Activated CD4-positive, alpha-beta T cell treated with anti-CD3 and anti-CD28 coated beads, Interleukin-2, amount 10 ng/mL, durations not matched to agents 24 days and 14 days (primary cell): ENCODE results near the gene OAT. TPM values are rescaled to one million over a fixed set of nuclear protein-coding genes. Genes with fewer than 3 reads are reported as not detected.

ENCODE experiments used
- DNase-seq: peaks from one replicate; pipeline ENCODE4 v3.0.0; 2022
- H3K27ac Mint-ChIP-seq: one replicate; pipeline ENCODE4 v1.8.0; 2022; ENCODE audit warnings: mild to moderate bottlenecking, mixed read lengths
- H3K27me3 Mint-ChIP-seq: one replicate; pipeline ENCODE4 v1.8.0; 2022; ENCODE audit warnings: mixed read lengths
- H3K36me3 Mint-ChIP-seq: one replicate; pipeline ENCODE4 v1.8.0; 2022; ENCODE audit warnings: low read depth, mild to moderate bottlenecking, mixed read lengths
- H3K4me1 Mint-ChIP-seq: one replicate; pipeline ENCODE4 v1.8.0; 2021; ENCODE audit warnings: mixed read lengths
- H3K4me3 Mint-ChIP-seq: one replicate; pipeline ENCODE4 v1.8.0; 2022; ENCODE audit warnings: mild to moderate bottlenecking, moderate library complexity, mixed read lengths
- H3K9me3 Mint-ChIP-seq: one replicate; pipeline ENCODE4 v1.8.0; 2021; ENCODE audit warnings: mixed read lengths
- intact Hi-C: fragments of 100-400 bp; cut with micrococcal nuclease; formaldehyde crosslinking; loops from one replicate; pipeline ENCODE4 v1.15.1; 2023
- total RNA-seq: library from RNA; stranded (reverse); gene quantifications from 2 replicates; pipeline ENCODE4 v1.2.3, GENCODE V29; 2022

Gene OAT
- total RNA-seq, 1 donor from 2014 or later = 40.2 TPM

DNA sequence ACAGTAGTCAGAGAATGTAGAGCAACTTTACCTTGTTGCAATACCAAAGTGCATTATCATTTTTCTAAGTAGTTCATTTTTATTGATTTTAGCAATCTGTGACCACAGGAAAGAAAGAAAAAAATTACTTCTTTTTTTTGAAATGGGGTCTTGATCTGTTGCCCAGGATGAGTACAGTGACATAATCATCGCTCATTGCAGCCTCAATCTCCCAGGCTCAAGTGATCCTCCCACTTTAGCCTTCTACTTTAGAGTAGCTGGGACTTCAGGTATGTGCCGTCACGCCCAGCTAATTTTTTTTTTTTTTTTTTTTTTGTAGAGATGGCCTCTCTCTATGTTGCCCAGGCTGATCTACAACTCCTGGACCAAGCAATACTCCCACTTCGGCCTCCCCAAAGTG, 11.4 kb upstream of the OAT start:
- intact Hi-C loops = no loop called here
- Mint-ChIP-seq H3K4me3 (no peak overlapping the region), H3K9me3 (no peaks in the 10 kb centered on the region), H3K36me3 (no peaks in the 10 kb centered on the region), H3K4me1 (no peaks in the 10 kb centered on the region), H3K27me3 (peaks cover 14% of the 10 kb centered on the region), H3K27ac (no peak overlapping the region)
- no peak for DNase-seq

GRCh38 chr10:124429576-124429975, 10.9 kb upstream of the OAT start:
- Mint-ChIP-seq H3K36me3 (no peaks in the 10 kb centered on the region), H3K4me3 (no peak overlapping the region)
- intact Hi-C loops = no loop called here

GRCh38 chr10:124428207-124428777, 9.6 kb upstream of the OAT start:
- Mint-ChIP-seq H3K27ac (no peak overlapping the region), H3K4me3 (no peak overlapping the region), H3K4me1 (no peaks in the 10 kb centered on the region), H3K36me3 (no peaks in the 10 kb centered on the region), H3K9me3 (no peaks in the 10 kb centered on the region), H3K27me3 (peaks cover 20% of the 10 kb centered on the region)
- DNase-seq = no peak
- intact Hi-C loops = no loop called here

More at GRCh38 chr10:124429576-124429975, 10.9 kb upstream of the OAT start:
- Mint-ChIP-seq H3K27me3 (peaks cover 14% of the 10 kb centered on the region), H3K9me3 (no peaks in the 10 kb centered on the region), H3K27ac (no peak overlapping the region), H3K4me1 (no peaks in the 10 kb centered on the region)
- DNase-seq = no peak

- H3K4me1 Mint-ChIP-seq = no peaks in the 10 kb centered on the region
- DNase-seq = no peak
- intact Hi-C loops = no loop called here
- no peaks in the 10 kb centered on the region for H3K9me3 Mint-ChIP-seq
- no peak overlapping the region for H3K4me3 Mint-ChIP-seq
- no peak overlapping the region for H3K27ac Mint-ChIP-seq
- no peaks in the 10 kb centered on the region for H3K36me3 Mint-ChIP-seq
- peaks cover 25% of the 10 kb centered on the region for H3K27me3 Mint-ChIP-seq
Measured at GRCh38 chr10:124425227-124425962, 6.7 kb upstream of the OAT start.

DNA sequence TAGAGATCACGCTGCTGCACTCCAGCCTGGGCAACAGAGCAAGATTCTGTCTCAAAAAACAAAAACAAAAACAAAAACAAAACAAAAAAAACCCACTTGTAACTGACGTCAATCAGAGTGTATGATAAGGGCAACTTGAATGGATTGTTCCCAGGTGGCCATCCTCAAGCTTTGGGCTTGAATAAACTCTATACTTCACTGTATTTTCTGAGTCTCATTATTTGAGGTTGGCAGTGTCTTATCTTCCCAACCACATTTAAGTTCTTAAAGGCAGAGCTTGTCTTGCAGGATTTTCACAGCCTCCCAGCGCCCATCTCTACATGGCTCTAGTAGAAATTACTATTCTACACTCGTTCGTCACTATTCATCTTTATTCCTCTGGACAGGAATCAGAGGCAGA, 5.1 kb upstream of the OAT start:
- H3K36me3 Mint-ChIP-seq = no peaks in the 10 kb centered on the region

GRCh38 chr10:124422742-124423141, 4.0 kb upstream of the OAT start:
- H3K27ac Mint-ChIP-seq = no peak overlapping the region
- H3K36me3 Mint-ChIP-seq = no peaks in the 10 kb centered on the region
- H3K9me3 Mint-ChIP-seq = no peaks in the 10 kb centered on the region
- H3K4me1 Mint-ChIP-seq = peaks cover 7% of the 10 kb centered on the region
- peaks cover 16% of the 10 kb centered on the region for H3K27me3 Mint-ChIP-seq
- intact Hi-C loops = no loop called here
- H3K4me3 Mint-ChIP-seq = no peak overlapping the region
- no peak for DNase-seq

More for the DNA sequence above, 5.1 kb upstream of the OAT start:
- no peak overlapping the region for H3K4me3 Mint-ChIP-seq
- H3K9me3 Mint-ChIP-seq = no peaks in the 10 kb centered on the region
- no peak for DNase-seq
- peaks cover 4% of the 10 kb centered on the region for H3K4me1 Mint-ChIP-seq
- H3K27ac Mint-ChIP-seq = no peak overlapping the region
- intact Hi-C loops = no loop called here
- peaks cover 23% of the 10 kb centered on the region for H3K27me3 Mint-ChIP-seq

GRCh38 chr10:124420254-124420653, 1.5 kb upstream of the OAT start:
- H3K9me3 Mint-ChIP-seq = no peaks in the 10 kb centered on the region
- H3K4me1 Mint-ChIP-seq = peaks cover 9% of the 10 kb centered on the region
- DNase-seq = no peak
- no peak overlapping the region for H3K4me3 Mint-ChIP-seq
- intact Hi-C loops = no loop called here
- no peaks in the 10 kb centered on the region for H3K36me3 Mint-ChIP-seq
- H3K27me3 Mint-ChIP-seq = peaks cover 17% of the 10 kb centered on the region
- no peak overlapping the region for H3K27ac Mint-ChIP-seq

- intact Hi-C loops = loop anchor here (2.0 to 5.0 kb wide), 3 partner anchors 31 to 498 kb away; partner anchors contain the start of gene EEF1AKMT2
Measured at GRCh38 chr10:124419635-124420034, 912 bp upstream of the OAT start.

GRCh38 chr10:124417895-124418725, 613 bp downstream of the OAT start:
- Mint-ChIP-seq H3K4me1 (peaks cover 9% of the 10 kb centered on the region), H3K9me3 (no peaks in the 10 kb centered on the region), H3K27me3 (peaks cover 11% of the 10 kb centered on the region), H3K4me3 (peak overlapping the region; percentile 83), H3K36me3 (no peaks in the 10 kb centered on the region), H3K27ac (no peak overlapping the region)
- peak; percentile 89 for DNase-seq
- intact Hi-C loops = loop anchor here (1.0 to 5.0 kb wide), 4 partner anchors 29 to 499 kb away; partner anchors contain the start of genes EEF1AKMT2 and LHPP

More at GRCh38 chr10:124419635-124420034, 912 bp upstream of the OAT start:
- Mint-ChIP-seq H3K4me1 (peaks cover 9% of the 10 kb centered on the region), H3K27ac (no peak overlapping the region), H3K27me3 (peaks cover 17% of the 10 kb centered on the region), H3K36me3 (no peaks in the 10 kb centered on the region), H3K4me3 (peak overlapping the region; percentile 83), H3K9me3 (no peaks in the 10 kb centered on the region)
- peak; percentile 57 for DNase-seq

DNA sequence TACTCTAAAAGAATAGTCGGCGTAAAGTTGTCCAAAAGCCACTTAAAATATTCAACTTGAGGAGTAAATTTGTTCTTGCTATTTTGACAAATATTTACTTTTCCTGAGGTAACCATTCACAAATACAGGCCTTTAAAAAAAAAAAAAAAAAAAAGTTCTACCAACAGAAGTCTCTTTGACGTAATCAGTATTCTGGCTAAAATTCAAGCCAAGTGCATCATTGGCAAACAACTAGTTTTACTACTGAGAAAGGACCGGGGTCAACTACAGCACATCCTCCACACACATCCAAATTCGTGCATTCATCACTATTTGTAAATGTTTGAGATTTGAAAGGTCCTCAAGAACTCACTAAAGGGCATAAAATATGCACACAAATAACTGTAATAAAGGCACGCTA, 2.0 kb downstream of the OAT start:
- Mint-ChIP-seq H3K36me3 (peaks cover 3% of the 10 kb centered on the region), H3K4me1 (peaks cover 9% of the 10 kb centered on the region), H3K9me3 (no peaks in the 10 kb centered on the region), H3K4me3 (peak overlapping the region; percentile 44), H3K27ac (no peak overlapping the region), H3K27me3 (peaks cover 7% of the 10 kb centered on the region)
- DNase-seq = no peak
- intact Hi-C loops = loop anchor here (5.0 kb wide), 1 partner anchor 501 kb away; no protein-coding TSS in a partner anchor

DNA sequence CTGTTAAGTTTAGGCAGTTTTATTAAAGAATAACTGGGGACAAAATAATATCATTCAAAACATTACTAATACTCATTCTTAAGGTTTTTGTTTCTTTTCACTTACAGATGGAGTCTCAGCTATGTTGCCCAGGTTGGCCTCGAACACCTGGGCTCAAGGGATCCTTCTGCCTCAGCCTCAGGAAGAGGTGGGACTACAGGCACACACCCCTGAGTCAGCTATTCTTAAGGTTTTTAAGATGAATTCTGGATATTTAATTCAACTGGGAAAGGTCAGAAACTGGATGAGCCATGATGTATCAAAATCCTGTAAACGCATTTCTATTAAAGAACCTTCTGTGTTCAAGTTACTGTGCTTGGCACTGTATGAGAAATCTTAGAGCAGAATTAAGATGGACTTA, 3.5 kb downstream of the OAT start:
- no peaks in the 10 kb centered on the region for H3K9me3 Mint-ChIP-seq
- H3K4me3 Mint-ChIP-seq = no peak overlapping the region
- H3K27me3 Mint-ChIP-seq = peaks cover 5% of the 10 kb centered on the region
- H3K4me1 Mint-ChIP-seq = peaks cover 9% of the 10 kb centered on the region
- H3K27ac Mint-ChIP-seq = no peak overlapping the region
- DNase-seq = no peak
- peaks cover 10% of the 10 kb centered on the region for H3K36me3 Mint-ChIP-seq
- intact Hi-C loops = loop anchor here (5.0 kb wide), 1 partner anchor 502 kb away; no protein-coding TSS in a partner anchor

GRCh38 chr10:124414076-124414475, 4.6 kb downstream of the OAT start:
- Mint-ChIP-seq H3K4me1 (peaks cover 5% of the 10 kb centered on the region), H3K36me3 (peaks cover 10% of the 10 kb centered on the region), H3K9me3 (no peaks in the 10 kb centered on the region), H3K27me3 (peaks cover 3% of the 10 kb centered on the region), H3K4me3 (no peak overlapping the region), H3K27ac (no peak overlapping the region)
- DNase-seq = no peak
- intact Hi-C loops = no loop called here

DNA sequence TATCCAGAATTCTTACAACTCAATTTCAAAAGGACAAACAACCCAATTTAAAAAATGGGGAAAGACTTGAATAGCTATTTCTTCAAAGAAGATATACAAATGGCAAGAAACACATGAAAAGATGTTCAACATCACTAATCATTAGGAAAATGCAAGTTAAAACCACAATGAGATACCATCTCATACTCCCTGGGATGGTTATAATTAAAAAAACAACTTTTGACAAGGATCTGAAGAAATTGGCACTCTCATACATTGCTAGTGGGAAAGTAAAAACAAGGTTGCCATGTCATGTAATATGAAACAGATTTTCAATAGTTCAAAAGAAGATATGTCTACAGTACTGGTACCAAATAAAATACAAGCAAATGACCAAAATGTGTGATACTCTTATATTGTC, 9.0 kb downstream of the OAT start:
- no peaks in the 10 kb centered on the region for H3K4me1 Mint-ChIP-seq
- intact Hi-C loops = no loop called here
- H3K9me3 Mint-ChIP-seq = no peaks in the 10 kb centered on the region
- no peak for DNase-seq
- no peak overlapping the region for H3K4me3 Mint-ChIP-seq
- no peaks in the 10 kb centered on the region for H3K27me3 Mint-ChIP-seq
- H3K36me3 Mint-ChIP-seq = peaks cover 23% of the 10 kb centered on the region
- H3K27ac Mint-ChIP-seq = no peak overlapping the region

- Mint-ChIP-seq H3K9me3 (no peaks in the 10 kb centered on the region), H3K36me3 (peaks cover 27% of the 10 kb centered on the region), H3K4me3 (no peak overlapping the region), H3K27ac (no peak overlapping the region), H3K4me1 (peaks cover 4% of the 10 kb centered on the region), H3K27me3 (no peaks in the 10 kb centered on the region)
- DNase-seq = no peak
- intact Hi-C loops = no loop called here
Measured at GRCh38 chr10:124408357-124408756, 10.4 kb downstream of the OAT start.
